ENCODE data around the gene PROCR.

The PROCR gene

GRCh38 chr20:35216541-35216940, 44.7 kb downstream of the PROCR start:
- no peaks in the 10 kb centered on the region for H3K27me3 ChIP-seq (replicated peaks; ENCODE audit: control insufficient read depth, insufficient read depth, low read length)
- no peak for TF ChIP-seq CTCF (IDR thresholded peaks at IDR 0.05; ENCODE audit: insufficient read depth, low read length, poor library complexity, severe bottlenecking)
- H3K4me3 ChIP-seq (replicated peaks; ENCODE audit: low read depth, low read length) = no peak overlapping the region
- DNase-seq (ENCODE audit: extremely low read depth, insufficient read length) = no peak
- no peaks in the 10 kb centered on the region for H3K36me3 ChIP-seq (ENCODE audit: control insufficient read depth, insufficient read depth, low read length)

- Histone ChIP-seq H3K27me3 (replicated peaks; ENCODE audit: control insufficient read depth, insufficient read depth, low read length) (no peaks in the 10 kb centered on the region; the same call in none of the 2 replicates), H3K4me3 (replicated peaks; ENCODE audit: low read depth, low read length) (no peak overlapping the region), H3K36me3 (ENCODE audit: control insufficient read depth, insufficient read depth, low read length) (no peaks in the 10 kb centered on the region)
- TF ChIP-seq CTCF (IDR thresholded peaks at IDR 0.05; ENCODE audit: insufficient read depth, low read length, poor library complexity, severe bottlenecking) = no peak
- DNase-seq (ENCODE audit: extremely low read depth, insufficient read length) = no peak
Measured at GRCh38 chr20:35223941-35224340, 52.1 kb downstream of the PROCR start.

- H3K36me3 ChIP-seq (ENCODE audit: control insufficient read depth, insufficient read depth, low read length) = no peaks in the 10 kb centered on the region
- no peak for DNase-seq (ENCODE audit: extremely low read depth, insufficient read length)
- no peak for TF ChIP-seq CTCF (IDR thresholded peaks at IDR 0.05; ENCODE audit: insufficient read depth, low read length, poor library complexity, severe bottlenecking)
- no peak overlapping the region for H3K4me3 ChIP-seq (replicated peaks; ENCODE audit: low read depth, low read length)
- no peaks in the 10 kb centered on the region; the same call in none of the 2 replicates for H3K27me3 ChIP-seq (replicated peaks; ENCODE audit: control insufficient read depth, insufficient read depth, low read length)
Measured at GRCh38 chr20:35224536-35224935, 52.7 kb downstream of the PROCR start.

GRCh38 chr20:35225319-35226125, 53.6 kb downstream of the PROCR start:
- H3K27me3 ChIP-seq (replicated peaks; ENCODE audit: control insufficient read depth, insufficient read depth, low read length) = no peaks in the 10 kb centered on the region; the same call in none of the 2 replicates
- no peaks in the 10 kb centered on the region for H3K36me3 ChIP-seq (ENCODE audit: control insufficient read depth, insufficient read depth, low read length)
- H3K4me3 ChIP-seq (replicated peaks; ENCODE audit: low read depth, low read length) = no peak overlapping the region
- DNase-seq (ENCODE audit: extremely low read depth, insufficient read length) = no peak
- TF ChIP-seq CTCF (IDR thresholded peaks at IDR 0.05; ENCODE audit: insufficient read depth, low read length, poor library complexity, severe bottlenecking) = no peak

DNA sequence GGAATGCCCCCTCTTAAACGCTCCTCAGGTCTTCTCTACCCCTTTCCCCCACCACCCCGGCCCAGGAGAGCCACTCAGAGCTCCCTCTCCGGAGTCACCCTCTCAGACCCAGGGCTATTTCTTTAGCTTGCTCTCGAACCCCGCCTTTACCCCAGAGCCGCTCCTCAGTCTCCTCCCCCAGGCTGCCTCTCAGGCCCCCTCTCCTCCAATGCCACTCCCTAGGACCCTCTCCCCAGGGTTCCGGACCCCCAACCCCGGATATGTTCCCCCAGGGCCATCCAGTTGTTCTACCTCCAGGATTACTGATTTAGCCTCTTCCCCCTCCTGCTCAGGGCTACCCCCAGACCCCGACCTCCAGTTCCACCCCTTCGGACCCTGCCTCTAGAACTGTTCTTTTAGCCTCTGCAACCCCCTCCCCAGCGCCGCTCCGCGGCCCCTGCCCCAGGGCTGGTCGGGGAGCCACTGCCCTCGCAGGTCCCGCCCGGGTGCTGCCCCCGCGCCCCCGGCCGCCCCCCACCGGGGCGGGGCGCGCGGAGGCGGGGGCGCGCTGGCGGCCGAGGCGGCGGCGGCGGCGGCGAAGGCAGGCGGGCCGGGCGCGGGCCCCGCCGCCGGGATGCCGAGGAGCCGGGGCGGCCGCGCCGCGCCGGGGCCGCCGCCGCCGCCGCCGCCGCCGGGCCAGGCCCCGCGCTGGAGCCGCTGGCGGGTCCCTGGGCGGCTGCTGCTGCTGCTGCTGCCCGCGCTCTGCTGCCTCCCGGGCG, 54.4 kb downstream of the PROCR start, which contains the start of gene MMP24:
Gene MMP24, plus strand, starts transcription at position 565 of the 758 bp plus-strand sequence. Its CDS starts 49 bp downstream, at position 614.
- H3K4me3 ChIP-seq (replicated peaks; ENCODE audit: low read depth, low read length) = no peak within 1 kb of the TSS
- H3K27me3 ChIP-seq (replicated peaks; ENCODE audit: control insufficient read depth, insufficient read depth, low read length) = no peaks in the 10 kb centered on the region; the same call in none of the 2 replicates
- H3K36me3 ChIP-seq (ENCODE audit: control insufficient read depth, insufficient read depth, low read length) = no peaks in the 10 kb centered on the region
- no peak for TF ChIP-seq CTCF (IDR thresholded peaks at IDR 0.05; ENCODE audit: insufficient read depth, low read length, poor library complexity, severe bottlenecking)
- DNase-seq (ENCODE audit: extremely low read depth, insufficient read length) = no peak
